HepG2 (cell line): ENCODE measurements around the gene GATA5. TPM values are rescaled to one million over a fixed set of nuclear protein-coding genes. Genes with fewer than 3 reads are reported as not detected.

Source experiments
- ATAC-seq: fragments of 200-7000 bp; cut with Tn5 transposase; 3 replicates; pipeline ENCODE4 v1.9.1; 2020; ENCODE audit warnings: mild to moderate bottlenecking, moderate library complexity
- BruUV-seq: library from RNA; stranded (reverse); fragments of 400-500 nt; replicated peaks from 2 replicates; lab custom pipeline; 2021; lab: Mats Ljungman, UMichigan
- CTCF ChIA-PET: fragments of 300-600 bp; formaldehyde crosslinking; extraction: SDS; loops from one replicate; lab custom pipeline; 2021; ENCODE audit warnings: low total read pairs, inconsistent platforms, low intra/inter-chr PET ratio; lab: Yijun Ruan, JAX
- POLR2A ChIA-PET: fragments of 350-600 bp; sonication (Branson Sonifier 250); formaldehyde crosslinking; loops from one replicate; lab custom pipeline; 2020; ENCODE audit warnings: antibody characterized with exemption, inconsistent platforms; lab: Yijun Ruan, JAX
- DNase-seq: peaks from one replicate; pipeline ENCODE4 v3.0.0-alpha.2; 2015; ENCODE audit warnings: low spot score
- FAIRE-seq: peaks from 3 replicates; lab custom pipeline; 2011; peaks lifted over from hg19 to GRCh38; lab: Jason Lieb, UNC
- H2AFZ ChIP-seq: one replicate; pipeline ENCODE4 v1.6.1; 2011; ENCODE audit warnings: low read length, inconsistent platforms
- H3K27ac ChIP-seq: fragments of 300-600 bp; 3 replicates; pipeline ENCODE4 v1.8.0; 2011; ENCODE audit warnings: mixed run types, mild to moderate bottlenecking, mixed read lengths, low read length, inconsistent platforms; ENCODE audit not compliant: insufficient read depth; ENCODE audit errors: extremely low read length
- H3K27me3 ChIP-seq, 2 experiments: fragments of 200-600 bp in 1 of 2; 2 replicates in 1 of 2; 3 replicates in 1 of 2; pipeline versions ENCODE4 v1.6.0 to v1.8.0; 2011; ENCODE audit warnings: low read length in 2 of 2, mild to moderate bottlenecking in 2 of 2, moderate library complexity in 2 of 2, inconsistent platforms in 1 of 2; ENCODE audit not compliant: insufficient read depth in 2 of 2, control insufficient read depth in 1 of 2
- H3K36me3 ChIP-seq, 2 experiments: fragments of 200-600 bp in 1 of 2; replicated peaks in 1 of 2; 2 replicates in 1 of 2; 3 replicates in 1 of 2; pipeline versions ENCODE4 v1.5.1 to v1.8.0; 2011; ENCODE audit warnings: low read length in 2 of 2, inconsistent platforms in 1 of 2; ENCODE audit not compliant: insufficient read depth in 2 of 2, control insufficient read depth in 1 of 2
- H3K4me1 ChIP-seq: 2 replicates; pipeline ENCODE4 v1.5.1; 2012; ENCODE audit warnings: low read length, inconsistent platforms; ENCODE audit not compliant: insufficient read depth
- H3K4me2 ChIP-seq: 2 replicates; pipeline ENCODE4 v1.6.0; 2011; ENCODE audit warnings: low read depth, low read length, inconsistent platforms
- H3K4me3 ChIP-seq, 3 experiments: fragments of 200-600 bp in 1 of 3; sonication (generic), shearing (Covaris generic) in 1 of 3; replicated peaks in 1 of 3; 2 replicates each; pipeline ENCODE4 v1.5.1; 2011 to 2016; ENCODE audit warnings: low read length in 3 of 3, inconsistent platforms in 2 of 3, low read depth in 2 of 3, mild to moderate bottlenecking in 2 of 3, control low read depth in 1 of 3, mixed read lengths in 1 of 3; ENCODE audit not compliant: insufficient read depth in 1 of 3
- H3K79me2 ChIP-seq: one replicate; pipeline ENCODE4 v1.6.1; 2011; ENCODE audit warnings: low read length, inconsistent platforms; ENCODE audit not compliant: insufficient read depth
- H3K9ac ChIP-seq: 2 replicates; pipeline ENCODE4 v1.6.0; 2011; ENCODE audit warnings: mild to moderate bottlenecking, low read depth, low read length, inconsistent platforms; ENCODE audit not compliant: insufficient read depth
- H3K9me3 ChIP-seq: 2 replicates; pipeline ENCODE4 v1.5.1; 2012; ENCODE audit warnings: mild to moderate bottlenecking, low read length
- H4K20me1 ChIP-seq: 2 replicates; pipeline ENCODE4 v1.6.0; 2011; ENCODE audit warnings: inconsistent platforms, mild to moderate bottlenecking, low read length, moderate library complexity; ENCODE audit not compliant: insufficient read depth
- CC2D1A ChIP-seq: sonication (generic); formaldehyde crosslinking; IDR thresholded peaks from 2 replicates; pipeline ENCODE4 v1.8.1; 2023; ENCODE audit warnings: mild to moderate bottlenecking, missing genetic modification reagents
- KDM2A ChIP-seq: sonication (generic); formaldehyde crosslinking; IDR thresholded peaks from 2 replicates; pipeline ENCODE4 v1.4.0; 2020; ENCODE audit warnings: low read depth, missing genetic modification reagents, borderline replicate concordance
- SRSF1 ChIP-seq: fragments of 200-400 bp; formaldehyde crosslinking; optimal IDR thresholded peaks from 2 replicates; pipeline ENCODE3; 2017; ENCODE audit warnings: mild to moderate bottlenecking, low read depth, low read length, moderate library complexity
- TBX2 ChIP-seq: sonication (generic); formaldehyde crosslinking; IDR thresholded peaks from 2 replicates; pipeline ENCODE4 v1.5.0; 2020; ENCODE audit warnings: missing genetic modification reagents, mild to moderate bottlenecking, borderline replicate concordance
- ZBTB20 ChIP-seq: sonication (generic); formaldehyde crosslinking; IDR thresholded peaks from 2 replicates; pipeline ENCODE4 v1.8.1; 2023; ENCODE audit warnings: missing genetic modification reagents, low read depth, mild to moderate bottlenecking, borderline replicate concordance
- ZBTB7B ChIP-seq: sonication (generic); formaldehyde crosslinking; IDR thresholded peaks from 2 replicates; pipeline ENCODE4 v1.4.0; 2020; ENCODE audit warnings: missing genetic modification reagents
- ZFP37 ChIP-seq: sonication (generic); formaldehyde crosslinking; IDR thresholded peaks from 2 replicates; pipeline ENCODE4 v1.4.0; 2020; ENCODE audit warnings: missing genetic modification reagents, borderline replicate concordance
- ZNF180 ChIP-seq: sonication (generic); formaldehyde crosslinking; IDR thresholded peaks from 2 replicates; pipeline ENCODE4 v1.4.0; 2020; ENCODE audit warnings: low read depth, missing genetic modification reagents, borderline replicate concordance
- ZNF335 ChIP-seq: sonication (generic); formaldehyde crosslinking; IDR thresholded peaks from 2 replicates; pipeline ENCODE4 v1.4.0; 2020; ENCODE audit warnings: missing genetic modification reagents
- ZNF350 ChIP-seq: sonication (generic); formaldehyde crosslinking; IDR thresholded peaks from 2 replicates; pipeline ENCODE4 v1.4.0; 2020; ENCODE audit warnings: mild to moderate bottlenecking, low read depth, missing genetic modification reagents, borderline replicate concordance
- ZNF432 ChIP-seq: sonication (generic); formaldehyde crosslinking; IDR thresholded peaks from 2 replicates; pipeline ENCODE4 v1.5.0; 2020; ENCODE audit warnings: missing genetic modification reagents, mild to moderate bottlenecking, borderline replicate concordance
- ZNF510 ChIP-seq: sonication (generic); formaldehyde crosslinking; IDR thresholded peaks from 2 replicates; pipeline ENCODE4 v1.4.0; 2020; ENCODE audit warnings: low read depth, mild to moderate bottlenecking, missing genetic modification reagents
- WGBS: methylation state at CpG from one replicate; pipeline ENCODE4 v1.1.6; 2017; ENCODE audit warnings: low lambda C conversion rate; 5-methylcytosine and 5-hydroxymethylcytosine counted together
- in situ Hi-C: cut with HindIII; loops from 2 replicates; pipeline ENCODE4 v1.10.0; 2017; ENCODE audit warnings: low pct_unique_long_range_greater_than_20kb; ENCODE audit not compliant: extremely low pct_ligation_motif_present
- intact Hi-C: fragments of 100-400 bp; cut with micrococcal nuclease; formaldehyde crosslinking; loops from one replicate; pipeline ENCODE4 v1.10.0; 2022; ENCODE audit not compliant: unreplicated experiment
- polyA plus RNA-seq, 8 experiments: library from polyadenylated mRNA; depleted of rRNA in 3 of 8; stranded (reverse) in 7 of 8; unstranded in 1 of 8; fragments of >200 nt; fragmentation: Illumina TruSeq in 4 of 8; extraction: Trizol in 4 of 8; gene quantifications; 2 replicates each; pipeline versions ENCODE4 v1.2.1 to v1.2.3, GENCODE V29; 2011 to 2016; ENCODE audit warnings: low read depth in 4 of 8, missing spikeins in 1 of 8, mixed read lengths in 1 of 8; ENCODE audit not compliant: insufficient read depth in 1 of 8
- total RNA-seq, 5 experiments: library from RNA; depleted of rRNA; stranded (reverse); fragments of >200 nt; fragmentation: Illumina TruSeq; extraction: Trizol; gene quantifications; 2 replicates each; pipeline ENCODE4 v1.2.3, GENCODE V29; 2016; ENCODE audit warnings: low read depth in 1 of 5
- TF ChIP-seq, protein P1 (sequence below): sonication (generic); formaldehyde crosslinking; IDR thresholded peaks from 2 replicates; pipeline ENCODE4 v1.5.1; 2020; ENCODE audit warnings: mild to moderate bottlenecking, missing genetic modification reagents
- TF ChIP-seq, protein P2 (sequence below): sonication (generic); formaldehyde crosslinking; IDR thresholded peaks from 2 replicates; pipeline ENCODE4 v1.4.0; 2020; ENCODE audit warnings: missing genetic modification reagents, borderline replicate concordance

Gene GATA5
- total and polyA plus RNA-seq, 2 of the 13 experiments (the other 11 are each of a cell fraction or from before 2014, with no cell fraction given) = 0.12 to 0.20 TPM

DNA sequence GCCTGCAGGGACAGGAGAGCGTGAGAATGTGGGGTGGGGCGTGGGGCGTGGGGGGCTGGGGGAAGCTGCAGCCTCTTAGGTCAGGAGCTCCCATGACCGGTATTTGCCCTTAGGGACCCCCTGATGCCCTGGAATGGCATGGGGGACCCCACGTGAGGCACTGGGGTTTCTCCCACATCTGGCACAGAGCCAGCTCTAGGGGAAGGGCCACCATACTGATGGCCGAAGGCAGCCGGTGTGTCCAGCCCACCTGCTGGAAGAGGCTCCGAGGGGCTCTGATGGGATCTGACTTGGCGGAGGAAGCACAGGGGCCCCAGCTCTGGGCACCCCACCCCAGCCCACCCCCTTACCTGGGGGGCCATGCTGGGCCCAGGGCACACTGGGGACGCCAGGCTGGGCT is 10.8 kb downstream of the GATA5 start:
- Histone ChIP-seq H3K4me2 (no peak overlapping the region), H3K27ac (no peak overlapping the region), H4K20me1 (no peaks in the 10 kb centered on the region), H3K9me3 (no peaks in the 10 kb centered on the region), H3K36me3 (no peaks in the 10 kb centered on the region), H3K4me3 (no peak overlapping the region), H2AFZ (no peak overlapping the region), H3K79me2 (no peaks in the 10 kb centered on the region), H3K9ac (no peak overlapping the region), H3K27me3 (peaks cover 21 to 52% of the 10 kb centered on the region in 2 experiments), H3K4me1 (no peaks in the 10 kb centered on the region)
- intact Hi-C loops = no loop called here
- BruUV-seq = no TSS peak
- ChIA-PET CTCF (no interaction called here), POLR2A (no interaction called here)
- DNase-seq = no peak
- no peak for ATAC-seq
- 59% methylated on average over 4 of the region's 10 CpGs for WGBS
- in situ Hi-C loops = no loop called here
- FAIRE-seq = no peak
- TF ChIP-seq ZBTB7B (CRISPR knock-in tag) (no peak), ZNF350 (CRISPR knock-in tag) (no peak), ZNF432 (CRISPR knock-in tag) (no peak), ZNF335 (no peak), ZFP37 (no peak), CC2D1A (CRISPR knock-in tag) (no peak), ZNF510 (CRISPR knock-in tag) (no peak), TBX2 (CRISPR knock-in tag) (no peak), SRSF1 (no peak), ZNF180 (CRISPR knock-in tag) (no peak), KDM2A (CRISPR knock-in tag) (no peak), ZBTB20 (CRISPR knock-in tag) (no peak)
- TF ChIP-seq, protein P1, sequence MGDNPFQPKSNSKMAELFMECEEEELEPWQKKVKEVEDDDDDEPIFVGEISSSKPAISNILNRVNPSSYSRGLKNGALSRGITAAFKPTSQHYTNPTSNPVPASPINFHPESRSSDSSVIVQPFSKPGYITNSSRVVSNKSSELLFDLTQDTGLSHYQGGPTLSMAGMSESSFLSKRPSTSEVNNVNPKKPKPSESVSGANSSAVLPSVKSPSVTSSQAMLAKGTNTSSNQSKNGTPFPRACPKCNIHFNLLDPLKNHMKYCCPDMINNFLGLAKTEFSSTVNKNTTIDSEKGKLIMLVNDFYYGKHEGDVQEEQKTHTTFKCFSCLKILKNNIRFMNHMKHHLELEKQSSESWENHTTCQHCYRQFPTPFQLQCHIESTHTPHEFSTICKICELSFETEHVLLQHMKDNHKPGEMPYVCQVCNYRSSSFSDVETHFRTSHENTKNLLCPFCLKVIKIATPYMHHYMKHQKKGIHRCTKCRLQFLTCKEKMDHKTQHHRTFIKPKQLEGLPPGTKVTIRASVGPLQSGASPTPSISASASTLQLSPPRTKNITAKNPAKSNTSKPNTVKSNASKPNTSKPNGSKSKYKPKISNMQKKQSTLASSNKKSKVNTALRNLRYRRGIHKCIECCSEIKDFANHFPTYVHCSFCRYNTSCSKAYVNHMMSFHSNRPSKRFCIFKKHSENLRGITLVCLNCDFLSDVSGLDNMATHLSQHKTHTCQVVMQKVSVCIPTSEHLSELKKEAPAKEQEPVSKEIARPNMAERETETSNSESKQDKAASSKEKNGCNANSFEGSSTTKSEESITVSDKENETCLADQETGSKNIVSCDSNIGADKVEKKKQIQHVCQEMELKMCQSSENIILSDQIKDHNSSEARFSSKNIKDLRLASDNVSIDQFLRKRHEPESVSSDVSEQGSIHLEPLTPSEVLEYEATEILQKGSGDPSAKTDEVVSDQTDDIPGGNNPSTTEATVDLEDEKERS = no peak
- TF ChIP-seq, protein P2, sequence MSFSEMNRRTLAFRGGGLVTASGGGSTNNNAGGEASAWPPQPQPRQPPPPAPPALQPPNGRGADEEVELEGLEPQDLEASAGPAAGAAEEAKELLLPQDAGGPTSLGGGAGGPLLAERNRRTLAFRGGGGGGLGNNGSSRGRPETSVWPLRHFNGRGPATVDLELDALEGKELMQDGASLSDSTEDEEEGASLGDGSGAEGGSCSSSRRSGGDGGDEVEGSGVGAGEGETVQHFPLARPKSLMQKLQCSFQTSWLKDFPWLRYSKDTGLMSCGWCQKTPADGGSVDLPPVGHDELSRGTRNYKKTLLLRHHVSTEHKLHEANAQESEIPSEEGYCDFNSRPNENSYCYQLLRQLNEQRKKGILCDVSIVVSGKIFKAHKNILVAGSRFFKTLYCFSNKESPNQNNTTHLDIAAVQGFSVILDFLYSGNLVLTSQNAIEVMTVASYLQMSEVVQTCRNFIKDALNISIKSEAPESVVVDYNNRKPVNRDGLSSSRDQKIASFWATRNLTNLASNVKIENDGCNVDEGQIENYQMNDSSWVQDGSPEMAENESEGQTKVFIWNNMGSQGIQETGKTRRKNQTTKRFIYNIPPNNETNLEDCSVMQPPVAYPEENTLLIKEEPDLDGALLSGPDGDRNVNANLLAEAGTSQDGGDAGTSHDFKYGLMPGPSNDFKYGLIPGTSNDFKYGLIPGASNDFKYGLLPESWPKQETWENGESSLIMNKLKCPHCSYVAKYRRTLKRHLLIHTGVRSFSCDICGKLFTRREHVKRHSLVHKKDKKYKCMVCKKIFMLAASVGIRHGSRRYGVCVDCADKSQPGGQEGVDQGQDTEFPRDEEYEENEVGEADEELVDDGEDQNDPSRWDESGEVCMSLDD (CRISPR knock-in tag) = no peak
